Measurements from ENCODE around the gene TAF11L11.
"Not testable (repeated sequence)": the region's sequence is repeated elsewhere in the genome, so short reads cannot be mapped to it uniquely, and the experiment has no call there.

The TAF11L11 gene

GRCh38 chr5:17603880-17604279, at the start of gene TAF11L11:
Gene TAF11L11, plus strand, starts transcription at chr5:17604183.
- H3K27ac ChIP-seq (ENCODE audit: low read length); H3K9me3 ChIP-seq (ENCODE audit: control insufficient read depth in 1 of 2, low read length in 2 of 2); H3K36me3 ChIP-seq (ENCODE audit: control insufficient read depth in 1 of 2, insufficient read depth in 2 of 2, low read length in 2 of 2); H3K27me3 ChIP-seq (ENCODE audit: low read depth, low read length); H3K4me3 ChIP-seq (ENCODE audit: low read depth in 1 of 2, low read length in 2 of 2); H3K4me1 ChIP-seq (ENCODE audit: control insufficient read depth in 1 of 2, insufficient read depth in 2 of 2, low read length in 2 of 2): not testable (repeated sequence)

- not testable (repeated sequence) for H3K9me3 ChIP-seq (ENCODE audit: control insufficient read depth in 1 of 2, low read length in 2 of 2); H3K4me3 ChIP-seq (ENCODE audit: low read depth in 1 of 2, low read length in 2 of 2); H3K27ac ChIP-seq (ENCODE audit: low read length); H3K4me1 ChIP-seq (ENCODE audit: control insufficient read depth in 1 of 2, insufficient read depth in 2 of 2, low read length in 2 of 2); H3K36me3 ChIP-seq (ENCODE audit: control insufficient read depth in 1 of 2, insufficient read depth in 2 of 2, low read length in 2 of 2); H3K27me3 ChIP-seq (ENCODE audit: low read depth, low read length)
These were observed 18.3 kb upstream of the TAF11L11 start, which contains the start of gene TAF11L7 for GRCh38 chr5:17585658-17586057. Gene TAF11L7, minus strand, starts transcription at chr5:17585758.

- not testable (repeated sequence) for H3K4me1 ChIP-seq (ENCODE audit: control insufficient read depth in 1 of 2, insufficient read depth in 2 of 2, low read length in 2 of 2); H3K27ac ChIP-seq (ENCODE audit: low read length); H3K27me3 ChIP-seq (ENCODE audit: low read depth, low read length); H3K4me3 ChIP-seq (ENCODE audit: low read depth in 1 of 2, low read length in 2 of 2); H3K9me3 ChIP-seq (ENCODE audit: control insufficient read depth in 1 of 2, low read length in 2 of 2); H3K36me3 ChIP-seq (ENCODE audit: control insufficient read depth in 1 of 2, insufficient read depth in 2 of 2, low read length in 2 of 2)
These were observed 13.1 kb upstream of the TAF11L11 start, which contains the start of gene TAF11L8 for GRCh38 chr5:17590860-17591259. Gene TAF11L8, minus strand, starts transcription at chr5:17590960.

GRCh38 chr5:17594255-17594654, 9.7 kb upstream of the TAF11L11 start, which contains the start of gene TAF11L9:
Gene TAF11L9, minus strand, starts transcription at chr5:17594394.
- not testable (repeated sequence) for H3K27me3 ChIP-seq (ENCODE audit: low read depth, low read length); H3K4me1 ChIP-seq (ENCODE audit: control insufficient read depth in 1 of 2, insufficient read depth in 2 of 2, low read length in 2 of 2); H3K4me3 ChIP-seq (ENCODE audit: low read depth in 1 of 2, low read length in 2 of 2); H3K27ac ChIP-seq (ENCODE audit: low read length); H3K9me3 ChIP-seq (ENCODE audit: control insufficient read depth in 1 of 2, low read length in 2 of 2); H3K36me3 ChIP-seq (ENCODE audit: control insufficient read depth in 1 of 2, insufficient read depth in 2 of 2, low read length in 2 of 2)

- not testable (repeated sequence) for H3K4me1 ChIP-seq (ENCODE audit: control insufficient read depth in 1 of 2, insufficient read depth in 2 of 2, low read length in 2 of 2); H3K27ac ChIP-seq (ENCODE audit: low read length); H3K36me3 ChIP-seq (ENCODE audit: control insufficient read depth in 1 of 2, insufficient read depth in 2 of 2, low read length in 2 of 2); H3K9me3 ChIP-seq (ENCODE audit: control insufficient read depth in 1 of 2, low read length in 2 of 2); H3K4me3 ChIP-seq (ENCODE audit: low read depth in 1 of 2, low read length in 2 of 2); H3K27me3 ChIP-seq (ENCODE audit: low read depth, low read length)
These were observed 6.3 kb upstream of the TAF11L11 start, which contains the start of gene TAF11L10 for GRCh38 chr5:17597728-17598127. Gene TAF11L10, minus strand, starts transcription at chr5:17597828.

- Histone ChIP-seq H3K27me3 (ENCODE audit: low read depth, low read length) (no peaks in the 10 kb centered on the region), H3K4me1 (ENCODE audit: control insufficient read depth in 1 of 2, insufficient read depth in 2 of 2, low read length in 2 of 2) (no peaks in the 10 kb centered on the region), H3K9me3 (ENCODE audit: control insufficient read depth in 1 of 2, low read length in 2 of 2) (peaks cover 0 to 4% of the 10 kb centered on the region in 2 donors), H3K27ac (ENCODE audit: low read length) (no peak overlapping the region), H3K4me3 (ENCODE audit: low read depth in 1 of 2, low read length in 2 of 2) (no peak overlapping the region), H3K36me3 (ENCODE audit: control insufficient read depth in 1 of 2, insufficient read depth in 2 of 2, low read length in 2 of 2) (no peaks in the 10 kb centered on the region)
These were observed 968 bp downstream of the TAF11L11 start for GRCh38 chr5:17604951-17605350.

- H3K27ac ChIP-seq (ENCODE audit: low read length); H3K27me3 ChIP-seq (ENCODE audit: low read depth, low read length); H3K36me3 ChIP-seq (ENCODE audit: control insufficient read depth in 1 of 2, insufficient read depth in 2 of 2, low read length in 2 of 2); H3K4me3 ChIP-seq (ENCODE audit: low read depth in 1 of 2, low read length in 2 of 2); H3K9me3 ChIP-seq (ENCODE audit: control insufficient read depth in 1 of 2, low read length in 2 of 2); H3K4me1 ChIP-seq (ENCODE audit: control insufficient read depth in 1 of 2, insufficient read depth in 2 of 2, low read length in 2 of 2): not testable (repeated sequence)
These were observed 3.5 kb downstream of the TAF11L11 start for GRCh38 chr5:17607461-17607860.

GRCh38 chr5:17610092-17610491, 6.1 kb downstream of the TAF11L11 start, which contains the start of gene TAF11L12:
Gene TAF11L12, plus strand, starts transcription at chr5:17610392.
- not testable (repeated sequence) for H3K27ac ChIP-seq (ENCODE audit: low read length); H3K4me3 ChIP-seq (ENCODE audit: low read depth in 1 of 2, low read length in 2 of 2); H3K36me3 ChIP-seq (ENCODE audit: control insufficient read depth in 1 of 2, insufficient read depth in 2 of 2, low read length in 2 of 2); H3K9me3 ChIP-seq (ENCODE audit: control insufficient read depth in 1 of 2, low read length in 2 of 2); H3K4me1 ChIP-seq (ENCODE audit: control insufficient read depth in 1 of 2, insufficient read depth in 2 of 2, low read length in 2 of 2); H3K27me3 ChIP-seq (ENCODE audit: low read depth, low read length)

GRCh38 chr5:17614872-17615605, 11.1 kb downstream of the TAF11L11 start:
- no peaks in the 10 kb centered on the region for H3K4me1 ChIP-seq (ENCODE audit: control insufficient read depth in 1 of 2, insufficient read depth in 2 of 2, low read length in 2 of 2)
- H3K4me3 ChIP-seq (ENCODE audit: low read depth in 1 of 2, low read length in 2 of 2), result no peak overlapping the region
- no peaks in the 10 kb centered on the region for H3K9me3 ChIP-seq (ENCODE audit: control insufficient read depth in 1 of 2, low read length in 2 of 2)
- H3K27me3 ChIP-seq (ENCODE audit: low read depth, low read length), result no peaks in the 10 kb centered on the region
- H3K36me3 ChIP-seq (ENCODE audit: control insufficient read depth in 1 of 2, insufficient read depth in 2 of 2, low read length in 2 of 2), result no peaks in the 10 kb centered on the region
- H3K27ac ChIP-seq (ENCODE audit: low read length), result no peak overlapping the region

GRCh38 chr5:17619354-17619753, 15.4 kb downstream of the TAF11L11 start:
- Histone ChIP-seq H3K4me3 (ENCODE audit: low read depth in 1 of 2, low read length in 2 of 2) (no peak overlapping the region), H3K4me1 (ENCODE audit: control insufficient read depth in 1 of 2, insufficient read depth in 2 of 2, low read length in 2 of 2) (no peaks in the 10 kb centered on the region), H3K27me3 (ENCODE audit: low read depth, low read length) (no peaks in the 10 kb centered on the region), H3K27ac (ENCODE audit: low read length) (no peak overlapping the region), H3K9me3 (ENCODE audit: control insufficient read depth in 1 of 2, low read length in 2 of 2) (no peaks in the 10 kb centered on the region), H3K36me3 (ENCODE audit: control insufficient read depth in 1 of 2, insufficient read depth in 2 of 2, low read length in 2 of 2) (no peaks in the 10 kb centered on the region)

- Histone ChIP-seq H3K27me3 (ENCODE audit: low read depth, low read length) (no peaks in the 10 kb centered on the region), H3K9me3 (ENCODE audit: control insufficient read depth in 1 of 2, low read length in 2 of 2) (no peaks in the 10 kb centered on the region), H3K27ac (ENCODE audit: low read length) (no peak overlapping the region), H3K36me3 (ENCODE audit: control insufficient read depth in 1 of 2, insufficient read depth in 2 of 2, low read length in 2 of 2) (no peaks in the 10 kb centered on the region), H3K4me1 (ENCODE audit: control insufficient read depth in 1 of 2, insufficient read depth in 2 of 2, low read length in 2 of 2) (no peaks in the 10 kb centered on the region), H3K4me3 (ENCODE audit: low read depth in 1 of 2, low read length in 2 of 2) (no peak overlapping the region)
These were observed 16.6 kb downstream of the TAF11L11 start for GRCh38 chr5:17620627-17621026.

GRCh38 chr5:17625686-17626085, 21.7 kb downstream of the TAF11L11 start:
- Histone ChIP-seq H3K36me3 (ENCODE audit: control insufficient read depth in 1 of 2, insufficient read depth in 2 of 2, low read length in 2 of 2) (no peaks in the 10 kb centered on the region), H3K4me1 (ENCODE audit: control insufficient read depth in 1 of 2, insufficient read depth in 2 of 2, low read length in 2 of 2) (no peaks in the 10 kb centered on the region), H3K4me3 (ENCODE audit: low read depth in 1 of 2, low read length in 2 of 2) (no peak overlapping the region), H3K27me3 (ENCODE audit: low read depth, low read length) (no peaks in the 10 kb centered on the region), H3K27ac (ENCODE audit: low read length) (no peak overlapping the region), H3K9me3 (ENCODE audit: control insufficient read depth in 1 of 2, low read length in 2 of 2) (no peaks in the 10 kb centered on the region)
